ENCODE data around the gene PLCH2.

GRCh38 chr1:2477309-2477708 lies 1.2 kb downstream of the PLCH2 start:
- TF ChIP-seq ISX (CRISPR knock-in tag; conservative IDR thresholded peaks at IDR 0.05) = no peak
- TF ChIP-seq, protein P1, sequence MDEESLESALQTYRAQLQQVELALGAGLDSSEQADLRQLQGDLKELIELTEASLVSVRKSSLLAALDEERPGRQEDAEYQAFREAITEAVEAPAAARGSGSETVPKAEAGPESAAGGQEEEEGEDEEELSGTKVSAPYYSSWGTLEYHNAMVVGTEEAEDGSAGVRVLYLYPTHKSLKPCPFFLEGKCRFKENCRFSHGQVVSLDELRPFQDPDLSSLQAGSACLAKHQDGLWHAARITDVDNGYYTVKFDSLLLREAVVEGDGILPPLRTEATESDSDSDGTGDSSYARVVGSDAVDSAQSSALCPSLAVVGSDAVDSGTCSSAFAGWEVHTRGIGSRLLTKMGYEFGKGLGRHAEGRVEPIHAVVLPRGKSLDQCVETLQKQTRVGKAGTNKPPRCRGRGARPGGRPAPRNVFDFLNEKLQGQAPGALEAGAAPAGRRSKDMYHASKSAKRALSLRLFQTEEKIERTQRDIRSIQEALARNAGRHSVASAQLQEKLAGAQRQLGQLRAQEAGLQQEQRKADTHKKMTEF (CRISPR knock-in tag; IDR thresholded peaks at IDR 0.05) = no peak
- no peak for TF ChIP-seq SMAD1 (CRISPR knock-in tag; IDR thresholded peaks at IDR 0.05; ENCODE audit: borderline replicate concordance, low read depth)
- TF ChIP-seq, protein P2, sequence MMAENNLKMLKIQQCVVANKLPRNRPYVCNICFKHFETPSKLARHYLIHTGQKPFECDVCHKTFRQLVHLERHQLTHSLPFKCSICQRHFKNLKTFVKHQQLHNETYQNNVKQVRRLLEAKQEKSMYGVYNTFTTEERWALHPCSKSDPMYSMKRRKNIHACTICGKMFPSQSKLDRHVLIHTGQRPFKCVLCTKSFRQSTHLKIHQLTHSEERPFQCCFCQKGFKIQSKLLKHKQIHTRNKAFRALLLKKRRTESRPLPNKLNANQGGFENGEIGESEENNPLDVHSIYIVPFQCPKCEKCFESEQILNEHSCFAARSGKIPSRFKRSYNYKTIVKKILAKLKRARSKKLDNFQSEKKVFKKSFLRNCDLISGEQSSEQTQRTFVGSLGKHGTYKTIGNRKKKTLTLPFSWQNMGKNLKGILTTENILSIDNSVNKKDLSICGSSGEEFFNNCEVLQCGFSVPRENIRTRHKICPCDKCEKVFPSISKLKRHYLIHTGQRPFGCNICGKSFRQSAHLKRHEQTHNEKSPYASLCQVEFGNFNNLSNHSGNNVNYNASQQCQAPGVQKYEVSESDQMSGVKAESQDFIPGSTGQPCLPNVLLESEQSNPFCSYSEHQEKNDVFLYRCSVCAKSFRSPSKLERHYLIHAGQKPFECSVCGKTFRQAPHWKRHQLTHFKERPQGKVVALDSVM (CRISPR knock-in tag; IDR thresholded peaks at IDR 0.05) = no peak
- no peak for TF ChIP-seq ZNF432 (CRISPR knock-in tag; IDR thresholded peaks at IDR 0.05; ENCODE audit: borderline replicate concordance)
- TF ChIP-seq EP300 (IDR thresholded peaks at IDR 0.05; ENCODE audit: low read depth in 2 of 2, low read length in 2 of 2) = no peak
- TF ChIP-seq EP300 (CRISPR knock-in tag; IDR thresholded peaks at IDR 0.05; ENCODE audit: borderline replicate concordance) = no peak
- TF ChIP-seq TBL1XR1 (IDR thresholded peaks at IDR 0.05; ENCODE audit: borderline replicate concordance, low read length, partially characterized antibody) = no peak
- no peak for TF ChIP-seq ARNT (IDR thresholded peaks at IDR 0.05)
- no peak for TF ChIP-seq ZNF362 (CRISPR knock-in tag; IDR thresholded peaks at IDR 0.05; ENCODE audit: borderline replicate concordance)
- no peak for TF ChIP-seq REPIN1 (CRISPR knock-in tag; IDR thresholded peaks at IDR 0.05; ENCODE audit: borderline replicate concordance, low read depth)
- TF ChIP-seq HDAC6 (IDR thresholded peaks at IDR 0.05; ENCODE audit: low read depth, low read length) = no peak
- no peak for TF ChIP-seq SSRP1 (CRISPR knock-in tag; IDR thresholded peaks at IDR 0.05)

All from HepG2 (cell line).